GM18858 (cell line): ENCODE measurements around the gene MUC22.
"Not testable (repeated sequence)": the region's sequence is repeated elsewhere in the genome, so short reads cannot be mapped to it uniquely, and the experiment has no call there.

ENCODE experiments used
- ATAC-seq: cut with Tn5 transposase; IDR thresholded peaks from one replicate; pipeline ENCODE4 v1.9.1; 2021; ENCODE audit not compliant: unreplicated experiment

The MUC22 gene

GRCh38 chr6:31037169-31037568 is 26.9 kb downstream of the MUC22 start:
- no peak for ATAC-seq

- no peak for ATAC-seq
Observed at GRCh38 chr6:31037682-31038081, 27.4 kb downstream of the MUC22 start.

DNA sequence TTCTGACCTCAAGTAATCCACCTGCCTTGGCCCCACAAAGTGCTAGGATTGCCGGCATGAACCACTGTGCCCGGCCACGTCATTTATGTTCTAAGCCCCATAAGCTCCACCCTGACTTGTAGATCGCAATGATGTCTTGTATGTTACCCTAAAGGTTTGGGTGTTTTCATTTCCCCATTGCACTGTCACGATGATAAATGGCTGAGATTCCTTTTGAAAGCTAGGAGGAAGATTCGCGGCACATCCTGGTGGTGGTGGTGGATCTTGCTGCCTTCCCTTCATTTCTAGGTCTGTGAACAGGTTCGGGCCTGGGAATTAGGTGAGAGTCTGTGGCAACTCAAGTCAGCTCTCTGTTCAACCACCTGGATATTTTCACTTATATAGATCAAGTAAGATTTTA is 28.3 kb downstream of the MUC22 start:
- no peak for ATAC-seq

DNA sequence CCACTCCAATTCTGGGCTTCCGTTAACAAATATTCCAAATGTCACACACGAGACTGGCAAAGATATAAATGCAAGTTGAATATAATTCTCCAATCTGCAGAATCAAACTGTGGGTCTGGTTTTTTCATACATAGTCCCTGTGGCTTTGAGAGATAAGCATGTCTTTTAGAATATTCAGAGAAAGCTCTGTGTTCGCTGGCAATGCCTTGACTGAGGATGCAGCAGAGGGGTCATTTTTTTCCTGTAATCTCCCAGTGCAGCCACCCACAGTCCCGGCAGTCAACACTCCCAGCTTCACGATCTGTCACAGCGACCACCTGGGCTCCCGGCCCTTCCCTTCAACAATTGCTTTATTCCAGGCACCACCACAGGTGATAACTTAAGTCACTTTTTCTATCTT is 30.5 kb downstream of the MUC22 start:
- ATAC-seq, result no peak

DNA sequence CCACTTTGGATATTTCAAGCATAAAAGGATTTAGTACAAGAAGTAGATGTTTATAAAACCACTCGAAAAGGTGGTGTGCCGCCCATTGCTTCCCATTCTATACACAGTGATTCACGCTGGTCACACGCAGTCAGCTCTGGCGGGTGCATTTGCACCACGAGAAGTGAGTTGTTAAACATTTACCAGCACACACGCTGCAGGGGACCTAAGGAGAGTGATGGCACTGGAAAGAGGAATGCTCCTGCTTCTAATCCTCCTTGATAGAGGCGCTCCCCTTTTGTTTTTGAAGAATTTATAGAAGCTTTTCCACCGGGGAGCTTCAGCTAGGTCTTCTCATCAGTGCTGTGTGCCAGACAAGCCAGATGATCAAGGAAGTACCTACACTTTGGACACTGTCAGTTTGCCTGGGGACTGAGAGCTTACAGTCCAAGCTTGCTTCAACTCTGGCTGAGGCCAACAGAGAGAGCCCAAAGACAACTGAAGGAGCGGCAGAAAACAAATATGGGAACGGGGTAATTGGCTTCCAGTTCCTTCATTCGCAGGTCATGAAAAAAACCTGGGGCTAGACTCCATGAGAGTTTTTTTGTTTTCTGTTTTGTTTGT is 31.2 kb downstream of the MUC22 start:
- no peak for ATAC-seq

GRCh38 chr6:31042806-31043205 is 32.5 kb downstream of the MUC22 start:
- ATAC-seq, result no peak

DNA sequence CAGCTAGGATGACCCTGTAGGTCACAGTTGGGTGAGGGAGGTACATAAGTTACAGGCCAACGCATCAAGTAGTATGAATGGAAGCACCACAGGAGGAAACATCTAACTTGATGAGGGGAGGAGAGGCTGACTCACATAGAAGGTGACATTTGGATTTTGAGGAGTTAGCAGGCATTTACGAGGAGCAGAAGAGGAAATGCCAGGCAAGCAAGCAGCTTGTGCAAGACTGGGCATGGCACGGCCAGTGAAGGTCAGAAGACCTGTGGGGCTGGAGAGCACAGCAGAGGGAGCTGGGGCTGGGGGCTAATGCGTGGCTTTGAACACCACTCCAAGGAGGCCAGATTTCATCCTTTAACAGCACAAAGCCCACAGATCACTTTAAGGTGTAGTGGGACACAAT is 37.8 kb downstream of the MUC22 start:
- ATAC-seq, result no peak

- no peak for ATAC-seq
Observed at GRCh38 chr6:31049518-31049917, 39.2 kb downstream of the MUC22 start.

DNA sequence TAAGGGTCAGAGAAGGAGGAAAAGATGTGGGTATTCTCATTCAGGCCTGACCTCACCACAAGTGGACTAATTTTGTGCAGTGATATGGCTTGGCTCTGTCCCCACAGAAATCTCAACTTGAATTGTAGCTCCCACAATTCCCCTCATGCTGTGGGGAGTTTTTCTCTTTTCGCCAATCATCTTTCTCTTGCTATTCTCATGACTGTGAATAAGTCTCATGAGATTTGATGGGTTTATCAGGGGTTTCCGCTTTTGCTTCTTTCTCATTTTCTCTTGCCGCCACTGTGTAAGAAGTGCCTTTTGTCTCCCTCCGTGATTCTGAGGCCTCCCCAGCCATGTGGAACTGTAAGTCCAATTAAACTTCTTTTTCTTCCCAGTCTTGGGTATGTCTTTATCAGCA is 42.9 kb downstream of the MUC22 start:
- ATAC-seq, result not testable (repeated sequence)

DNA sequence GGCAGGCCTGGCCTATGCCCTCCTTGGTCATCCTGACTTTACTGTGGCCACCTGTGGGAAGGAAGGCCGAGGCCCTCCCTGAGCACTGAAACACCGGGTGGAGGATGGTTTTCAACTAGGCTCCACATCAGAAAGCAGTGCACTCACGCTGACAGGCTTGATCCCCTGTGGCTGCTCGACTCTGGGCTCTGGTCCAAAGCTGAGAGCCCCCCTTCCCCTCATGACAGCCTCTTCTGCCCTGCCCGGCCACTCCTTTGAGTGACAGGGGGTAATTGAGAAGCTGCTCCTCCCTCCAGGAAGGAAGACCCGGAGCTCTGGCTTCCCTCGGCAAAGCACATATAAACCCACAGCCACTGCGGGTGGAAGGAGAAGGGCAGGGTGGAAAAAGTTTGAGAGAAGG is 43.6 kb downstream of the MUC22 start:
- ATAC-seq, result no peak

DNA sequence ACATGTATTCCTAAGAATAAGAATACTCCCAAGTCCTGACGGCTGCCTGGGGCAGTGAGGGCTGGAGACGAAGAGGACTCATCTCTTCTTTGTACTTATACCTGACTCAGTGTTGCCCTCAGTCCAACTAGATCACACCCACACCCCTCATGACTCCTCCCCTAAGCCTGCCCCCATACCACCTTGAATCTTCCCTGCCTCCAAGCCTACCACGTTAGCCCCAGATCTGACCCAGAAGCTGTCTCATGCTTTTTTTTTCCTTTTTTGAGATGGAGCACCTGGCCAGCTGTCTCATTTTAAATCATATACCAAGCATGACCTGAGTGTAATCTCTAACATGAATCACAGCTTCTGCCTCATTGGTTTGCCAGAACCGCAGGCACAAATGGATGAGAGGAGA is 45.2 kb downstream of the MUC22 start:
- ATAC-seq, result no peak

GRCh38 chr6:31057426-31058003 is 47.2 kb downstream of the MUC22 start:
- no peak for ATAC-seq

GRCh38 chr6:31058128-31058894 is 48.0 kb downstream of the MUC22 start:
- no peak for ATAC-seq

DNA sequence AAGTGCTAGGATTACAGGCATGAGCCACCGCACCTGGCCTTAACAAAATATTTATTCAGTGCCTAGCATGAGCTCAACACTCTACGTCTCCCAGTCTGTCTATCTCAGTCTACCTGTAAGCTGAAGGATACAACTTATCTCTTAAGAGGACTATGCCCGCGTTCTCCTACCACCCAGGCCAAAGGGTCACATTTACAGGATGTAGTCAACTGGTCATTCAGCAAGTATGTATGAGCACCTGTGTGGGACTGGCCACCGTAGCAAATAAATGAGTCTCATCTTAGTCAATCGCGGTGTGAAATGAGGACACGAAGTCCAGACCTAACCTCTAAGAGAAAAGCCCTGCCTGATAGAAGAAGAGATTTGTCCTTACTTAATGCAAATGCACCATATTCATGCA is 49.9 kb downstream of the MUC22 start:
- no peak for ATAC-seq

- ATAC-seq, result no peak
Observed at GRCh38 chr6:31063906-31064435, 53.7 kb downstream of the MUC22 start.

DNA sequence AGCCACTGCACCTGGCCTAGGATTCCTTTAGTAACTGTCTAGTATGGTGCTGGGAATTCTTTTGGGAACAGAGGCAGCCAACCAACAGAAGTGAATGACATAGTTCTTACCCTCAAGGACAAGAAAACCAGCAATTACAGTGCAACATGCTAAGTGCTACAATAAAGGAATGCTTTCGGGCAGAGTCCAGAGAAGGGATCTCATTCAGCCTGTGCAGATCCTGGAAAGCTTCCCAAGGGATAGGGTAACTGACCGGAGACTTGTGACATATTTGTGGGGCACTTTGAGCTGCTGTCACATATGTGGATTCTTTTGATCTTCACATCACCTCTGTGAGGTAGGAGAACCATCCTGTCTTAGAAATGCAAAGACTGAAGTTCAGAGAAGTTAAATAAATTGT is 55.3 kb downstream of the MUC22 start:
- no peak for ATAC-seq

GRCh38 chr6:31067028-31067427 is 56.8 kb downstream of the MUC22 start:
- ATAC-seq, result not testable (repeated sequence)

- ATAC-seq, result not testable (repeated sequence)
Observed at GRCh38 chr6:31067891-31068668, 57.8 kb downstream of the MUC22 start.

- no peak for ATAC-seq
Observed at GRCh38 chr6:31068669-31069340, 58.5 kb downstream of the MUC22 start.

DNA sequence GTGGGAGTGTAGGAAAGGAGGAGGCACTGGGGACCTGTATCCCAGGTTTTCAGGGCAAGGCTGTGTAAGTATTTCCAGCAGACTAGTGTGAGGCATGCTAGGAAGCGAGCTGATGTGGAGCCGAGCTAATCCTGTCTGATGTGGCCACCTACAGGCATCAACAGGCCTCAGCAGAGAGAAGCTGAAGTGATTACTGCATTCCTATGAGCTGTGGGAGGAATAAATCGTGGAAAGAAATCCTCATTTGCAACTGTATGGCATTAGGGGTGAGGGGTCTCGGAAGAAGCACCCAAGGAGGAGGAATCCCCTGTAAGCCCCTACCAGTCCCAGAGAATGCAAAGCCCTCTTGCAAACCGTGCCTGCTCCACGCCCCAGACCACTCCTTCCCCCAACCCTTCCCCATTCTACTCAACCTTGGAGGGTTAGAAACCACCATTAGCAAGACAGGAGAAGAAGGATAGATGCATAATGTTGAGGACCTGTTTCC is 60.5 kb downstream of the MUC22 start:
- no peak for ATAC-seq

- no peak for ATAC-seq
Observed at GRCh38 chr6:31074401-31074800, 64.1 kb downstream of the MUC22 start.
